Globus pallidus (tissue), 1 donor: ENCODE results near the gene HDAC6.
"Not testable (repeated sequence)": the region's sequence is repeated elsewhere in the genome, so short reads cannot be mapped to it uniquely, and the experiment has no call there.

ENCODE experiments used
- DNase-seq: peaks from one replicate; pipeline ENCODE4 v3.0.0-alpha.2; 2015; ENCODE audit warnings: low spot score

The HDAC6 gene

GRCh38 chrX:48789366-48790220 lies 12.3 kb upstream of the HDAC6 start:
- DNase-seq = no peak

GRCh38 chrX:48790477-48790876 lies 11.4 kb upstream of the HDAC6 start:
- DNase-seq = no peak

DNA sequence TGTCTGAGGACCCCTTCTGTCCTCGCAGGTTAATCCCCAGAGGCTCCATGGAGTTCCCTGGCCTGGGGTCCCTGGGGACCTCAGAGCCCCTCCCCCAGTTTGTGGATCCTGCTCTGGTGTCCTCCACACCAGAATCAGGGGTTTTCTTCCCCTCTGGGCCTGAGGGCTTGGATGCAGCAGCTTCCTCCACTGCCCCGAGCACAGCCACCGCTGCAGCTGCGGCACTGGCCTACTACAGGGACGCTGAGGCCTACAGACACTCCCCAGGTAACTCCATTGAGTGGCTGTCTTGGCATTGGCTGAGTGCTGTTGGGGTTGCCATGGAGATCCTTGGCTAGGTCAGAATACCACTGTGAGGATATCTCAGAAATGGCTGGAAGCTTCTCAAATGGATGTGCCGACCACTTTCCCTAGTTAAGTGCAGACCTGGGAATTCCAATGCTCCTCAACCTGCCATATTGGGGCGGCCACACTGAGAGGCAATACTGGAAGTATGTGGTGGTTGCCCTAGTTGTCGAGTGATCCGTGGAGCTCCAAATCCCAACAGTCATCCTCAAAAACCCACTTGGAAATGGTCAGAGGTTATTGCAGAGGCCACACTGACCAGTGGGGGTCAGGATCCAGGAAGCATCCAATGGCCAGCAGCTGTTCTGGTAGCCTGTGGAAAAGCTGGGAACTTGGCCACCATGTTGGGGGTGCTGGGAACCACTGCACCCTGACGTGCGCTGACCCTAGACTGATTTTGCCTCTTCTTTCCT lies 10.6 kb upstream of the HDAC6 start:
- no peak for DNase-seq

GRCh38 chrX:48792219-48792618 lies 9.6 kb upstream of the HDAC6 start:
- no peak for DNase-seq

DNA sequence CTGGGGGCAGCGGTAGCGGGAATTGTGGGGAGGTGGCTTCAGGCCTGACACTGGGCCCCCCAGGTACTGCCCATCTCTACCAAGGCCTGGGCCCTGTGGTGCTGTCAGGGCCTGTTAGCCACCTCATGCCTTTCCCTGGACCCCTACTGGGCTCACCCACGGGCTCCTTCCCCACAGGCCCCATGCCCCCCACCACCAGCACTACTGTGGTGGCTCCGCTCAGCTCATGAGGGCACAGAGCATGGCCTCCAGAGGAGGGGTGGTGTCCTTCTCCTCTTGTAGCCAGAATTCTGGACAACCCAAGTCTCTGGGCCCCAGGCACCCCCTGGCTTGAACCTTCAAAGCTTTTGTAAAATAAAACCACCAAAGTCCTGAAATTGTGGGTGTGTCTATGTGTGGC lies 7.9 kb upstream of the HDAC6 start:
- DNase-seq = no peak

GRCh38 chrX:48794340-48794910 lies 7.4 kb upstream of the HDAC6 start:
- no peak for DNase-seq

DNA sequence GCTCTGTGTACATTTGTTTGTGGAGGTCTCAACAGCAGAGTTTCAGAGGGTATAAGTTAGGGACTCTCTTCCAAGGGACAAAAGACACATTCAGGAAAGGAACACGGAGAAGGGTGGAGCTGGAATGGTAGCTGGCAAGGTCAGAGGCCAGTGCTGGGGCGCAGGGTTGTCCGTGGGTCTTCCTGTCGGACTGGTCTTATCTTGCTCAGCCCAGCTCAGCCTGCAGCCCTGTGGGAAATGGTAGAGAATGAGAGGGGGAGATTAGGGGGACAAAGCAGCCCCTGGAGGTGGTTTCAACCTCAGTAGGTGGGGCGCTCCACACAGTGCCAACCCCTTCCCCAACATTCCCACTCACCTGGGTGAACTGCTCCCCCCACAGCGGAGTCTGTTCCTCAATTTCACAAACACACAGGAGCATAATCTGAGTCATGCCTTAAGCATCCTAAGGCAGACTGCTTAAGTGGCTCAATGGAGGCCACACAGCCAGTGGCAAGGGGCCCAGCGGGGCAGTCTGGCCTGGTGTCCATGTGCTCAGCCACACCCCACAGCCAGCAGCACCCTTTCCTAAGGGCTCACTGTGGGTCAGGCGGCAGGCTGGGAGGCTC lies 6.9 kb upstream of the HDAC6 start:
- DNase-seq = no peak

- no peak for DNase-seq
These were observed 3.5 kb upstream of the HDAC6 start for GRCh38 chrX:48798318-48798717.

- peak; percentile 1 for DNase-seq
These were observed 1.1 kb upstream of the HDAC6 start for GRCh38 chrX:48800574-48801279.

DNA sequence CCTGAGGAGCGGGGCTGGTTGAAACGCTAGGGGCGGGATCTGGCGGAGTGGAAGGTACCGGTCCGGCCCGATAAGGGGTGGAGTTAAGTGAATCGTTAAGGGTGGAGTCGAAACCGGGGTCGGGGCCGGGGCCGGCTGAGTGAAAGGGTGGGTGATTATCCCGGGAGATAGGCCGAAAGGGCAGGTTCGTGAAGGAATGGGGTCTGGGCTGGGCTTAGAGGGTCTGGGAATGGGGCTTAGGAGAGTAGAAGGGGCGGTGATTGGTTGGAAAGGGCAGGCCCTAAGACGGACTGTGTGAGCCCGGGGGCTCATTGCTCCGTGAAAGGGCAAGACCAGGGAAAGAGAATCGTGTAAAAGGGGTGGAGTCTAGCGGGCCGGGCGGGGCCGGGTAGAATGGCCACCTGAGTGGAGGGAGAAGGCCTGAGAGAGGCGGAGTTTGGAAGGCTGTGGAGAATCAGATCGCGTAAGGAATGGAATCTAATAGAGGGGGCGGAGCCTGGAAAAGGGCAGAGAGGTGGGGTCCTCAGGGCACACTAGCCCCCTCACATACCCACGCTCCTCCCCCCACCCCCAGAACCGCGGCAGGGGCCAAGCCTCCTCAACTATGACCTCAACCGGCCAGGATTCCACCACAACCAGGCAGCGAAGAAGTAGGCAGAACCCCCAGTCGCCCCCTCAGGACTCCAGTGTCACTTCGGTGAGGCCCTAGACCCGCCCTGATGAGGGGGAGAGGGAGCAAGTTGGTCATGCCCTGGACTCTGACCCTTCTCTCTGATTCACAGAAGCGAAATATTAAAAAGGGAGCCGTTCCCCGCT lies 430 bp downstream of the HDAC6 start:
- DNase-seq = no peak

- DNase-seq = no peak
These were observed 986 bp downstream of the HDAC6 start for GRCh38 chrX:48802905-48803200.

- no peak for DNase-seq
These were observed 4.2 kb downstream of the HDAC6 start for GRCh38 chrX:48806081-48806480.

GRCh38 chrX:48813644-48814043 lies 11.8 kb downstream of the HDAC6 start:
- DNase-seq = peak; percentile 19

GRCh38 chrX:48814722-48815121 lies 12.9 kb downstream of the HDAC6 start:
- DNase-seq = no peak

DNA sequence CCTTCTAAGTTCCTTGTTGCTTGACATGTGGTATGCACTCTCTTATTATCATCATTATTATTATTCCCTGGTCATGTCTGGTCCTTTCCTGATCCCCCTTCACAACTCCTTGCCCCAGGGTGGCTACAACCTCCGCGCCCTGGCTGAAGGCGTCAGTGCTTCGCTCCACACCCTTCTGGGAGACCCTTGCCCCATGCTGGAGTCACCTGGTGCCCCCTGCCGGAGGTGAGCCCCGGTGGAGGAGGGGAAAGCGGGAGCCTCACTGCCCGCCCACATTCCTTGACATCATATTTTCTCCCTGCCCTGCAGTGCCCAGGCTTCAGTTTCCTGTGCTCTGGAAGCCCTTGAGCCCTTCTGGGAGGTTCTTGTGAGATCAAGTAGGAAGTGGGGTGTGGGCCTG lies 13.4 kb downstream of the HDAC6 start:
- no peak for DNase-seq

DNA sequence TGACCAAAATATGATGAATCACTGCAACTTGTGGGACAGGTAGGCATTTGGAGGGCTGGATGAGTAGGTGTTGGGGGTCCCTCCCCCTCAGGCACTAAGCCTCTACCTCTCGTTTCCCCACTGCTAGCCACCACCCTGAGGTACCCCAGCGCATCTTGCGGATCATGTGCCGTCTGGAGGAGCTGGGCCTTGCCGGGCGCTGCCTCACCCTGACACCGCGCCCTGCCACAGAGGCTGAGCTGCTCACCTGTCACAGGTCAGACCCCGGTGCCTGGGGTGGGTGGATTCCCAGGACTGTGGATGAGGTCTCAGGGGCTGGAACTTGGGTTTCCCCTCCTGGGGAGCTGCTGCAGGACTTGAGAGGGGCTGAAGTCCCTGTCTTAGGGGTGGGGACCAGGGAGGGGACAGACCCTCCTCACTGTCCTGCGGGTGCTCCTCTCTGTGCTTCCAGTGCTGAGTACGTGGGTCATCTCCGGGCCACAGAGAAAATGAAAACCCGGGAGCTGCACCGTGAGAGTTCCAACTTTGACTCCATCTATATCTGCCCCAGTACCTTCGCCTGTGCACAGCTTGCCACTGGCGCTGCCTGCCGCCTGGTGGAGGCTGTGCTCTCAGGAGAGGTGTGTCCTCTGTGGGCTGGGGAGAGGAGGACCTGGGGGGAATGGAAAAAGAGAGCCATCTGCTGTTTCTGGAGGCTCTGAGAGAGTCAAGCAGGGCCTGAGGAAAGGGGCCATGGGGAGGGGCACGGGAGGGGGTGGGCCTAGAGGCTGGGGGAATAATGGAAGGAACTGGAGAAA lies 14.3 kb downstream of the HDAC6 start:
- no peak for DNase-seq

- no peak for DNase-seq
These were observed 16.2 kb downstream of the HDAC6 start for GRCh38 chrX:48818098-48818497.

DNA sequence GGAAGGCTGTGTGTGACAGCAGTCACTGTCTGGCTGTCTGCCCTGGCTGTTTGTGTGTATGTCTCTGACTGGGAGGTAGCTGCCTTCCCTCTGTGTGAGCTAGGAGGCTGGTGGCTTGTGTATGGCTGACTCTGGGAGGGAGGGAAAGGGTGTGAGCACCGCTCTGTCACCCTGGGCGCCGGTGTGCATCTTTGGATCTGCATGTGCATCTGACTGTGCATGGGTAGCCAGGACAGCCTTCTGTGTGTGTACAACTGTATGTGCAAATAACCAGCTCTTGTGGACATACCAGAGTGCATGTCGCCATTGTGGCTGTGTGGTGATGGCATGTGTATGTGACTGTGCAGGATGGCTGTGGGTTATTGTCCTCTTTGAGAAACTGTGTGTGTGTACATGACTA lies 17.0 kb downstream of the HDAC6 start:
- DNase-seq = no peak

DNA sequence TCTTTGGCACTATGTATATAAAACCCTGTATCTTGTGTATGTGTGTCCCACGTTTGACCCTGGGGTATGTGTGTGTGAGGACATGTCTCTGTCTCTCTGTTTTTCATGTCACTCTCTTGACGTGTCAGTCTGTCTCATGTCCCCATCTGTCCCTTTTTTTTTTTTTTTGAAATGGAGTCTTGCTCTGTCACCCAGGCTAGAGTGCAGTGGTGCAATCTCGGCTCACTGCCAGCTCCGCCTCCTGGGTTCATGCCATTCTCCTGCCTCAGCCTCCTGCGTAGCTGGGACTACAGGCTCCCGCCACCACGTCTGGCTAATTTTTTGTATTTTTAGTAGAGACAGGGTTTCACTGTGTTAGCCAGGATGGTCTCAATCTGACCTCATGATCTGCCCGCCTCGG lies 17.5 kb downstream of the HDAC6 start:
- DNase-seq = not testable (repeated sequence)

DNA sequence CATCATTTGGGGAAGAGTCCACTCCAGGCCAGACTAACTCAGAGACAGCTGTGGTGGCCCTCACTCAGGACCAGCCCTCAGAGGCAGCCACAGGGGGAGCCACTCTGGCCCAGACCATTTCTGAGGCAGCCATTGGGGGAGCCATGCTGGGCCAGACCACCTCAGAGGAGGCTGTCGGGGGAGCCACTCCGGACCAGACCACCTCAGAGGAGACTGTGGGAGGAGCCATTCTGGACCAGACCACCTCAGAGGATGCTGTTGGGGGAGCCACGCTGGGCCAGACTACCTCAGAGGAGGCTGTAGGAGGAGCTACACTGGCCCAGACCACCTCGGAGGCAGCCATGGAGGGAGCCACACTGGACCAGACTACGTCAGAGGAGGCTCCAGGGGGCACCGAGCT lies 21.2 kb downstream of the HDAC6 start:
- no peak for DNase-seq

DNA sequence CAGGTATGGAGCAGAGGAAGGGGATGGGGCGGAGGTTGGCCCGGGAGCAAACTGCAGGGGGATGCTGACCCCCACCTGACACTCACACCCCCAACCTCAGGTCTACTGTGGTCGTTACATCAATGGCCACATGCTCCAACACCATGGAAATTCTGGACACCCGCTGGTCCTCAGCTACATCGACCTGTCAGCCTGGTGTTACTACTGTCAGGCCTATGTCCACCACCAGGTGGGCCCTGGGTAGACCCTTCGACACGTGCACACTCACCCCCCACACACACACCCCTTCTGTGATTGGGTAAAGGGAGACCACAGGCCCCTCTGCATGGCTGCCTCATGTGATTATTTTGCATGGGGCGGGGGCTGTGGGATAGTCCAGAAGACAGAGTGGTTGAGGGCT lies 22.2 kb downstream of the HDAC6 start:
- no peak for DNase-seq
